PC-3 (cell line): Measurements from ENCODE around the gene SLC38A3.

ENCODE experiments used
- EZH2 ChIP-seq: fragments of 300-600 bp; sonication (generic); IDR thresholded peaks from one replicate; pipeline ENCODE4 v1.6.1; 2017; ENCODE audit warnings: antibody characterized with exemption, mild to moderate bottlenecking, low read length; ENCODE audit not compliant: unreplicated experiment
- TF ChIP-seq, protein P1 (sequence below): fragments of 300-600 bp; sonication (generic); conservative IDR thresholded peaks from 2 replicates; pipeline ENCODE4 v1.5.1; 2017; ENCODE audit warnings: antibody characterized with exemption, low read depth, mild to moderate bottlenecking, low read length

DNA sequence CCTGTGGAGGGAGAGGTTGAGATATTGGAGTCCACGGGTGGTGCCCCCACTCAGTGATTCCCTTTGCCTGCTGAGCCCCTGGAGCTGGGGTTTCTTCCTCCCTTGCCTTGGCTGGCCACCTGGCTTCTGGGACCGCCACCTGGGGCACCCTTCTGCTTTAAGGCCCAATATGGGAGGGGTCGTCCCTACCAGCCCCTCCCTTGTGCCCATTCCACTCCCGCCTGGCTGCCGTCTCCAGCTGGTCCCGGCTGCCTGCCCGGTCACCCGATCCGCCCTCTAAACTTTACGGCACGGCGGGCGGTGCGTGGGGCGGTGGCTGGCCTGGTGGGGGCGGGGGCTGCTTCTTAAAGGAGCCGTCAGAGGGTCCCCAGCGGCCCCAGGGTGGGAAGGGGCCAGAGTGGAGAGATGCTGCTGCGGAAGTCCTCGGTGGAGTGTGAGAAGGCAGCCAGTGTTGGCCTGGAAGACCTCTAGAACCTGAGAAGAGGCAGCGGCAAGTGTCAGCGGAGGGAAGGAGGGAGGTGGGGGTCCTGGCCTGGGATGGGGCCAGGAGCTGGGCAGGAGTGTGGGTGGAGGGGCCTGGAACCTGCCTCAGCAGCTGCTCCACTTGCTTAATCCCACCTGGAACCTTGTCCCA is 62.3 kb downstream of the SLC38A3 start:
- TF ChIP-seq, protein P1, sequence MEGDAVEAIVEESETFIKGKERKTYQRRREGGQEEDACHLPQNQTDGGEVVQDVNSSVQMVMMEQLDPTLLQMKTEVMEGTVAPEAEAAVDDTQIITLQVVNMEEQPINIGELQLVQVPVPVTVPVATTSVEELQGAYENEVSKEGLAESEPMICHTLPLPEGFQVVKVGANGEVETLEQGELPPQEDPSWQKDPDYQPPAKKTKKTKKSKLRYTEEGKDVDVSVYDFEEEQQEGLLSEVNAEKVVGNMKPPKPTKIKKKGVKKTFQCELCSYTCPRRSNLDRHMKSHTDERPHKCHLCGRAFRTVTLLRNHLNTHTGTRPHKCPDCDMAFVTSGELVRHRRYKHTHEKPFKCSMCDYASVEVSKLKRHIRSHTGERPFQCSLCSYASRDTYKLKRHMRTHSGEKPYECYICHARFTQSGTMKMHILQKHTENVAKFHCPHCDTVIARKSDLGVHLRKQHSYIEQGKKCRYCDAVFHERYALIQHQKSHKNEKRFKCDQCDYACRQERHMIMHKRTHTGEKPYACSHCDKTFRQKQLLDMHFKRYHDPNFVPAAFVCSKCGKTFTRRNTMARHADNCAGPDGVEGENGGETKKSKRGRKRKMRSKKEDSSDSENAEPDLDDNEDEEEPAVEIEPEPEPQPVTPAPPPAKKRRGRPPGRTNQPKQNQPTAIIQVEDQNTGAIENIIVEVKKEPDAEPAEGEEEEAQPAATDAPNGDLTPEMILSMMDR, result no peak
- no peak for TF ChIP-seq EZH2
